Measurements from ENCODE around the gene SLC25A45.

- TF ChIP-seq CTCF (IDR thresholded peaks at IDR 0.05) (no peak), POLR2AphosphoS5 (IDR thresholded peaks at IDR 0.05) (no peak)
Measured at GRCh38 chr11:65393513-65394079, 11.2 kb upstream of the SLC25A45 start.

Measured in suprapubic skin (tissue), 3 donors.